Activated CD4-positive, CD25-positive, alpha-beta regulatory T cell treated with anti-CD3 and anti-CD28 coated beads, Interleukin-2, amount 50 U/mL, for 24 hours (primary cell): ENCODE results near the gene CASK.

Source experiments
- ATAC-seq, 2 donors: fragments of 150-1000 bp; cut with Tn5 transposase; one replicate each; pipeline ENCODE4 v1.10.0; 2021; ENCODE audit warnings: mild to moderate bottlenecking in 1 of 2, moderate library complexity in 1 of 2

CASK gene

DNA sequence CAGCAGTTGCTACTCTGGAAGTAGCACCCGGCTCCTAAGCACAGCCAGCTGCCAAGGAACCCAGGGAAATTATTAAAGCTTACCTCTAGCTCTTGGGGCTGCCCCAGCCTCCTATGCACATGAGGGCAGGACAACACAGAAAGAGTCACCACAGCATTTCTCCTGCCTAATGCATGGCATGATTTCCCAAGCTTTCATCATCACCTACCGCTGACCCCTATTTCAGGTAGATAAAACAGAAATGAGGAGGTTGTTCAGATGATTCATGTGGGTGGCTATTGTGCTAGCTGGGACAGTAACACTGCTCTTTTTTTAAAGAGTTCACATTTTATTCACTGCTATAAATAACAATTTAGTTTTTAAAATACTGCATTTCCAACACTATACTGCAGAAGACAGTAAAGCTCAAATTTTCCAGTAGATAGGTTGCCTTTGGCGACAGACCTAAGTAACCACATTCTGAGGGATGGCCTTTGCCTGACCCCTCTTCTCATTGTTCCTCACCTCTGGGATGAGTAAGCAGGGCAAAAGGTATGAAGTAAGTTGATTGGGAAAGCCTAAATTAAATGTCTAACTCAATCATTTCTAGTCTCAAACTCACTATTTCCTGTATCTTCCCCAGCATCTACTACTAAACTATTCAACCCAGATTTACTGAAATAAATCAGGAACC, 16.7 kb downstream of the CASK start:
- peak; percentile 77 to 85 for ATAC-seq

DNA sequence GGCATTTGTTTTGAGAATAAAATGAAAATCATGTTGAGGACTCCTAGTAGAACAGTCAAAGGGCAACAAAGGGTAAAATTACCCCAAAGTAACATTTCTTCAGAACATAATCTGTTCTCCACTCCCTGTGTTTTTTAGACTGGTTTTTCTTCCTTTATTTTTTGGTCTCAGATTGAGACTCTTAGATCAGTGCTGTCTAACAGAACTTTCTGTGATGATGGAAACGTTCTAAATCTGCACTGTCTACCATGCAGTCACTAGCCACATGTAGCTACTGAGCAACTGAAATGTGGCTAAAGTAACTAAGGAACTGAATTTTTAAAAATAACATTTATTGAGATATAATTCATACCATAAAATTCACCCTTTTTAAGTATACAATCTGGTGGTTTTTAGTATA, 19.8 kb downstream of the CASK start:
- ATAC-seq = no peak

DNA sequence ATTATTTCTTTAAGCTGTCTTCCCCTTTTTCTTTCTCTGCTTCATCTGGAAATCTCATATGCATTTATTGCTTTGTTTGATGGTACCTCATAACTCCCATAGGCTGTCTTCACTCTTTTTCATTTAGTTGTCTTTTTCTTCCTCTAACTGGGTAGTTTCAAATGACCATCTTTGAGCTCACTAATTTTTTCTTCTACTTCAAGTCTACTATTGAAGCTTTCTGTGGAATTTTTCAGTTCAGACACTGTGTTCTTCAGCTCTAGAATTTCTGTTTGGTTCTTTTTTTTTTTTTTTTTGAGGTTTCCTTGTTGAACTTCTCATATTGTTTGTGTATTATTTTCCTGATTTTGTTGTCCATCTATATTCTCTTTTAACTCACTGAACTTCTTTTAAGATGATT, 23.0 kb downstream of the CASK start:
- no peak for ATAC-seq

DNA sequence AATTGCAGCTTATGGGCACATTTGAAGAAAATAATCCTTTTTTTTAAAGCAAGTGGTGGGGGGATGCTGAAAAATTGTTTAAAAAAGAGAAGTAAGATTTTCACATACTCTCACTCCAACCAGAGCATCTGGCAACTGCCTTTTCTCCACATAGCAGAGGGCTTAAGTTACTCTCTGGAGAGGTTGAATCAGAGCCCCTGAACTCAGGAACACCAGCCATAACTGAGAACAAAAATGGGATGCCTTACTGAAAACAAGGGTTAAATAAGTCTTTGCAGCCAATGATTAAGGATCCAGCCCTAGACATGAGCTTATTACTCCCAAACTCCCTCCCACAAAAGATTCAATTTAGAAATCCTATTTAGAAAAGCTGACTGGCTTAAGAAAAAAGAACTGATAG, 27.5 kb downstream of the CASK start:
- no peak for ATAC-seq

DNA sequence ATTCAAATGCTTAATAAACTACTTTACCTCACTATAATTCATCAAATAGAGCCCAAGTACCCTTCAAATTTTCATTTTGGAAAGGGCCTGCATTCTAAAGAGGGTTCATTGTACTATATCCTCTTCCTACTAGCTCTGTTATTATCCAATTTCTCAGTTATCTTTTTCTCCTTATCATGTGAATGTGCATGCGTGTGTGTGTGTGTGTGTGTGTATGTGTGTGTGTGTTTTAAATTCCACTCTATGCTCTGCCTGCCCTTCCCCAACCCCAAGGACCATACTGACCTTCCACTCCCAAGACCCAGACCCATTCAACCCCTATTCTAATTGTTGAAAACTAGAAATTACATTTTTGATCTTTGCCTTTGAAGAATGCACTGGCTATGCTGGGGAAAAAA, 33.3 kb downstream of the CASK start:
- no peak for ATAC-seq

DNA sequence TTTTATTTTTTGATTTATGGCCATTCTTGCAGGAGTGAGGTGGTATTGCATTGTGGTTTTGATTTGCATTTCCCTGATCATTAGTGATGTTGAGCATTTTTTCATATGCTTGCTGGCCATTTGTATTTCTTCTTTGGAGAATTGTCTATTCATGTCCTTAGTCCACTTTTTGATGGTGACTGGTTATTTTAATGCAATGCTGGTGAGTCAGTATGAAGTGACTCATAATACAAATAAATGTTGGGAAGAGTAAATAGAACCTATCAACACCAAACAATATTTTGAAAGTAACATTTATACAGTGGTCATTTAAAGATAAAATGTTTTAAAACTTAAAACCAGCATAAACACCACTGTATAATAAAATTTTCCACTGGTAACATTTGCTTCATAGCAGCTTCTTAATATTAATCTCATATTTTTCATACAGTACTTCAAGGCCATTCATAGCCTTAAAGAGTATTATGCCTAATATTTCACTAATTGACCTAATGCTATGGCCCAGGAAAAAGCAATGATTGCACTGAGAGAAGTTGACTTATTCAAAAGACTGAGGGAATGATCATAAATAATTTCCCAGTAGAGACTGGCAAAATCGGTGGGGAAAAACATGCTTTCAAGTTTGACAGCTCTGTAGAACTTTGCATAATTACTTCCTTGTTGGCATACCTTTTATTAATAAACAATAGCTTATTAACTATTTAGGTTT, 33.9 kb downstream of the CASK start:
- ATAC-seq = no peak

DNA sequence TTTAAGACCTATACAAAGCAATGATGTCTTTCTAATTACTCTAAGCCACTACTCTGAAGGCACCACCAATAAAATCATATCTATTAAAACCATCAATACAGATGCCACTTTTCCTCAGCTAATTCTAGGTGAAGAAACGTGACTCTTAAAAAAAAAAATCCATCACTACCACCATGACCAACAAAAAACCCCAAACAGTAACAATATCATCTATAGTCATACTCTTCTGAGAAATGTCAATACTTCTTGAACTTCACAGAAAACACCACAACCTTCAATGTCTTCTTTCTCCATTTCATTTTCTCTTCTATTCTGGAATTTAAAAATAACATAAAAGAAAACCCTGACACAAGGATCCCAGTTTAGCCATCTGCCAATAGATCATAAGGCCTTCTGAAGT, 35.7 kb downstream of the CASK start:
- ATAC-seq = peak; percentile 76 to 79

DNA sequence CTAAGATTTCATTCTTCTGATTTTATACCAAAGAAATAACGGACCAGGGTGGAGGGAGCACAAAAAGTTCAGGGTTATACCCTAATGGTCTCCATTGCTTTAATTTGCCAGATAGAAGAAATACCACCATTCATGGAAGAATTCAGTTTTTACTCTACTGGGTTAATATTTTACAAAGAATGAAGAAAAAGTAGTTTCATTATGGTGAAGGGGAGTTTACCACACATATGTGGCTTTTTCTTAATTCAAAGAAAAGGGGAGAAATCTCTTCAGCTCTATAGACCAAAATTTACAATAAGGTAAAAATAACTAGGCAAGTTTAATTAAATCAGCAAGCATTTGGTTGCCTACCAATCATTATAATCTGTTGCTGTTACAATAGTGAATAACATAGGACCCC, 37.6 kb downstream of the CASK start:
- ATAC-seq = no peak

DNA sequence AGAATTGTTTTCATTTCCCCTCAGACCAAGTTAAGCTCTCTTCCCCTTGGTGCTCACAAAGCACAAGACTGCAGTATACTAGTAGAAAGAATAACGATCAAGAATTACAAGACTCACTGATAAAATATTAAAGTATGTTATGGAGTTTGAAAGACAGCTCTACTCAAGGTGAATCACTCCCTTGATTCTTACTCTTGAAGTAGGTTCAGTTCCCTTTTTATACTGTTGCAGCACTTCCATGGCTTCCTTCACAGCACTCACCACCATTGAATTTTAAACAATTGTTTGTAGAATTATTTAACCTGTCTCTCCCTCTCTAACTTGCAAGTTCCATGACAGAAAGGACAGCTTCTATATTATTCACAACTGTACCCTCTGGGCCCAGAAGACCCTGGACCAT, 42.2 kb downstream of the CASK start:
- ATAC-seq = no peak

DNA sequence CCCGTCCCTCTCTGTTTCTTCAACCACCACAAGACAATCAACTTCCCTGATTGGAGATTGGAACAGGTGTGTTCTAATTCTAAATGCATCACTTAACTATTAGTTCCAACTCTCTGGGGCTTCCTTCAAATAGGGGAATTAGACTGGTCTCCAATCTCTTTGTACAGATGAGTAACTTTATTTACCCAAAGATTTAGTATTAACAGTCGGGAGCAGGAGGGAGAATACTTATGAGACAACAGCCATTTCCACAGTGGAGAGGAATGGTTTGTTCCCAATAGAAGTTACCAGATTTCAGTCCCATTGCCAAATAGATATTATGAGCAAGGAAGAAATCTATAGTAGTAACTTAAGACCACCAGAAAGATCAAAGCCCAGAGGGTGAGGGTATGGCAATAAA, 46.2 kb downstream of the CASK start:
- no peak for ATAC-seq

DNA sequence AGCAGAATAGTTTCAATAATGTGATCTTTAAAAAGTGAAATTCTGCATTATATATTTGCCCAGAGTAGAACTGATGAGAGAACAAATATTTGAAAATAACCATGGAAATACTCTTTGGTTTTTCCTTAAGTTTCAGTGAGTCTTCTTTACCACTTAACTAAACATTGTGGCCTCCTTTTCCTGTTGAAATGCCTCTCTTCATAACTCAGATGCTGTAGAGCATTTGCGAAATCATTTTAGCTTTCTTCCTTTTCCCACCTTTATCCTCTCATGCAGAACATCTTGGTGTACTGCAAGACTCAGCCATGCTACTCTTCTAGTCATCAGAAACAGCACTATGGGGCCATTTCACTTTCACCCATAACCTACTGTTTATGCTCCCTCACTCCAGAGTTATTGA, 48.2 kb downstream of the CASK start:
- ATAC-seq = no peak

DNA sequence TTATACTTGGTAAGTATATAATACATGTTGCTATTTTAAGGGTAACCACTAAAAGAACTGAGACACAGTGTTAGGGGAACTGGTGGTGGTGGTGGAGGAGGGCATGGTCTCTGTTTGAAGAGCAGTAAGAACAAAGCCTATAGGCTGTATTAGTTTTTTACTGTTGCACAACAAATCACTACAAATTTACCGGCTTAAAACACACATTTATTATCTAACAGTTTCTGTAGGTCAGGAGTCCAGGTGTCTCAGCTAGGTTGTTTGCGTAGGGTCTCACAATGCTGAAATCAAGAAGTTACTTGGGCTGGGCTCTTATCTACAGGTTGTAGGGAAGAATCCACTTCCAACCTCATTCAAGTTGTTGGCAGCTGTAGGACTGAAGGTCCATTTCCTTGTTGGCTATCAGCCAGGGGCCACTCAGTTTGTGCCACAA, 52.6 kb downstream of the CASK start:
- ATAC-seq = peak in 1 of 2 donors; percentile 45

DNA sequence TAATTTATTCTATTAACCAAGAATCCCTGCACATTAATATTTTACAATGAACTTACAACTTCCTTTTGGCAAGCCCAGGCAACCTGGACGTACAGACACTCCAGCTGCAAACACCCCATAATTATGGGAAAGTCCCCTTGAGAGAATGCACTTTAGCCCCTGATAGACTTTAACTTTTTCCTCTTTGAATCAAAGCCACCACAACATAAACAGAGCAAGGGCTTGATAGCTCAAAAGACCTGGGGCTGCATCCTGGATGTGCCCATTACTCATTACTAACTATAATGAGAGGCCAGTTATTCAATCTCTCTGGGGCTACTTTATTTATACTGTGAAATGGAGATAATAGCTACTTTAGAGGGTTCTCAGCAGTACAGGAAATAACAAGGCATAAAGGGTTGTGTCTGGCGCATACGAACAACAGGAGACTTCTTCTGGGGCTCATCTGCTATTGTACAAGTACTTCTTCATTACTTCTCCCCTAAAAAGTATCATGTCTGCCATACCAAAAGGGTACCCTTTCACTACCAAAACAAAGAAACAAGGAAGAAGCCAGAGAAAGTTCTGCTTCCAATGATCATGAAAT, 54.9 kb downstream of the CASK start:
- ATAC-seq = no peak

DNA sequence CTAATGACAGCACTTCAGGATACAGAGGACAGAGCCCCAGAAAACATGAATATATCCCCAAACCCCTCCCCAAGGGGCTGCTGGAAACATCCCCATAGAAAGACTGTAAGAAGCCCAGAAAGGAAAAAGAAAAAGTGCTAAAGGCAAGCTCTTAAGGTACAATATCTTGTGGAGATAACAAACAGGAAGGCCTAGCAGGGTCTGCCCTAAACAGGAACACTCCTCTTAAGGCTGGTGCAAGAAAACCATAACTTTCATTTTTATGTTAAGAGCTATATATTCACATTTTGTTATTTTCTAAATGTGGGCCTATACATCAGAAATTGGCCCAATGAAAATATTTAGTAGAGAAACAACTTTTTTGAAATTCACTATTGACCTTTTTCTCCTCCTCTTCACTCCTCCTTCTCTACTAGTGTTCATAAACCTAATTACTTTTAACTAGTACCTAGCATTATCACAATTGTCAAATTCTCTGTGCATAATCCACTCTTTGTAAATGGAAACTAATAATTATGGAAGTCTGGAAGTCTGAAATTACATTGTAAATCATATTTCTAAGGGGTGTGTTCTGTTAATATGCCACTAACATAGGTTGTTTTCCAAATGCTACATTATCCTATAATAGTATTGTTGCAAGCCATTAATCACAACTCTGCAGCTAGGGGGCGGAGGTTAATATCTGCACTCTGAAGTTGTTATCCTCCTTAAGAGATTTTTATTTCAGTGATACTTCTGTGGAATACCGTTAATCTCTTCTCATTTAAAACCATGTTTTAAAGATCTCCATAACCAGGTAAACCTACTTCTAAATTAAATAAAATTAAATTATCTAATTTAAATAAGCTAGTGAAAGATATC, 59.8 kb downstream of the CASK start:
- no peak for ATAC-seq

DNA sequence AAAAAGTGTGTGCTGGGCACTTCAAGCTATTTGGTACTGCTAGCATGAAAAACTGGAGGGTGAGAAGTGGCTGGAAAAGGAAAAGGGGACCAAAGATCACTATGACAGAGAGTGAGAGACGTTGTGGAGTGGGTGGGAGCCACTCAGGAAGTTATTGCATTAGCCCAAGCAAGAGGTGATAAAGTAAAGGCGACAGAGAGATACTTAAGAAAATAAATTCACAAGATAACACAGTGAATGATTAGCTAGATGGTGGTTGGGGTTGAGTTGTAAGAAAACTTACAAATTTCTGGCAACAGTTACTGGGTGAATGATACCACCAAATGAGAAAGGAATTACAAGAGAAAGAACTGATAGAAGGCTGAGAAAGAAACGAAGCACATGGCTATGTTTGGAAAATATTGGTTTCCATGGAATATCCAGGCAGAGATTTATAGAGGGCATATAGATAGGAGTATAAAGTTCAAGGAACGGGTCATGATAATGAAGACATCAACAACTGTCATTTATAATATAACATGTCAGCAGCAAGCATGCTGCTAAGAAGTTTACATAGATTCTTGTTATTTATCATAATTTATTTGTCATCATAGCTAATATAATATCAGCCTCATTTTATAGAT, 60.7 kb downstream of the CASK start:
- no peak for ATAC-seq

DNA sequence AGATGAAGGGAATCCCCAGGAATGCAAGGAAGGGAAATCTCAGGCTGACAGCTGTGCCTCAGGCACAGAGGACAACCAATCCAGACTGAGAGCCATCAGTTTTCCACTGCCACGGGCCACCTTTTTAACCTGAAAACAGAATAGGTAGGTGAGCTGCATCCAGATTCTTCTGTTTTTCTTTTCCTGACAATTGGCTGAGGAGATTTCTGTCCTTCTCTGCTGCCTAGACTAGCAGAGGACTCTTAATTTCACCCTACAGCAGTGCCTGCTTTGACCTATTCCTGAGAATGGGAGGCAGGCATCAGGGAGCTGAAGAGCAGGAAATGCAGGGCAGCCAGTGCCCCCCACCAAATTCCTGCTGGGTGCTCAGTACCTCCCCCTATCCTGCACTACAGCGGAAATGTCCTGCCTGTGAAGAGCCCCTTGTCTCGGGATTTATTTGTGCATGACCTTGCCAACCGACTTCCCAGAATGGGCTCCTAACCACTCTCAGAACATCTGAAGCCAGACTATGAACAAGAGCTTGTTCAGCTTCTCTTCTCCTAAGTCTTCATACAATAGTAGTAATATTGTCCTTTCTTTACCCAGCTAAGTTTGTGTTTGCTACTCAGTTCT, 65.1 kb downstream of the CASK start:
- ATAC-seq = no peak

DNA sequence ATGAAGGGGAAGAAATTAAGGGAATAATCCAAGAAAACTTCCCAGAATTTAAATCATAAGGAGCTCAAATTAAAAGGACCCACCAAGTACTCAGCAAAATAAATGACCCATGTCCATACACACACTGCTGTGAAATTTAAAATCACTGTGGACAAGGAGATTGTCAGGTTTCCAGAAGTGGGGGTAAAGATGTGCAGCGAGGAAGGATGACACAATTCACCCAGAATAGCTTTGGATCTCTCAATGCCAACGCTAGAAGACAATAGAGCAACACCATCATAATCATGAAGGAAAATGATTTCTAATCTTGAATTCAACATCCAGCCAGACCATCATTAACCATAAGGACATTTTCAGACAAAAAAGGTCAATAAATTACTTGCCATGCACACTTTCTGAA, 65.7 kb downstream of the CASK start:
- no peak for ATAC-seq

DNA sequence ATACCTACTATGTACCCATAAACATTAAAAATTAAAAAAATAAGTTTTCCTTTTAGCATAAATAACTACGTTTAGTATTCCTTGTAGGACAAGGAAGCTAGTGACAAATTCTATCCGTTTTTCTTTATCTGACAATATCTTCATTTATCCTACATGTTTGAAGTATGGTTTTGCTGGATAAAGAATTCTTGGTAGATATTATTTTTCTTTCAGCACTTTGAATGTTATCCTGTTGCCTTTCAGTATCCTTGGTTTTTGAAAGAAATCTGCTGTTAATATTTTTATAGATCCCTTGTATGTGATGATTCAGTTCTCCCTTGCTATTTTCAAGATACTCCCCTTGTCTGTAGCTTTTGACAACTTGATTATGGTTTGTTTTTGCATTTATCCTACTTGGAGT, 76.6 kb downstream of the CASK start:
- no peak for ATAC-seq

DNA sequence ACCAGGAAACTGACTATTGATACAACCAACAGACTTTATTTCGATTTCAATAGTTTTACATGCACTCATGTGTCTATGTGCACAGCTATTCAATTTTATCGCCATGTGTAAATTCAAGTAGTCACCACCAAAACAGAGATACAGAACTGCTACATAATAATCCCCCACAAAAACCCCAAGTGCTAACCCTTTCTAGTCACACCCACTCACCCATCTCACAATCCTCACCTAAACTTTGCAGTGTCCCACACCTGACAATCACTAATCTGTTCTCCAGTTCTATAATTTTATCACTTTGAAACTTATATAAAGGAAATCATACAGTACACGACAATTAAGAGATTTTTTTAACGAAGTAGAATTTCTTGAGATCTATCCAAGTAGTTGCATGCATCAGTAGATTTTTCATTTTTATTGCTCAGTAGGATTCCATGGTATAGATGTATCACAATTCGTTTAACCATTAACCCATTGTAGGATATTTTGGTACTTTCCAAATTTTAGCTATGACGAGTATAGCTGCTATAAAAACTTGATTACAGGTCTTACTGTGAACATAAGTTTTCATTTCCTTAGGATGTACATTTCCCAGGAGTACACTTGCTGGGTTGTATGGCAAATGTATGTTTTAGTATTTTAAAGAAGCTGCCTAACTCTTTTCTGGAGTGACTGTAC, 85.9 kb downstream of the CASK start:
- ATAC-seq = peak; percentile 9 to 49

DNA sequence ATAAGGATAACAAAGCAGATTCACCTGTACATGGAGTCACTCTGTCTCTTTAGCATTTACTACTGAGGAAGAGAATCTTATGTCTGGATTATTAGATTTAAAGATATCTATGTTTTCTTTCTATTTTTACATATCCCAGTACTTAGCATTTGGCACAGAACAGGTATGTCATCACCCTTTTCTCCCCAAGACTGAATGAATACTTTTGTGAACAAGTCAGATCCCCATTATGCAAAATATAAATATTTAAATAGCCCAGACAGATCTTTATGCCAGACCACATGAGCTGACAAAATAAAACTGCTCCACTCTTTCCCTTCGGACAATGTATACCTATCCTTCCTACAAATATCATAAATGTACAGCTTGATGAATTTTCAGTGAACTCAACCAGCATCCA, 94.5 kb downstream of the CASK start:
- ATAC-seq = no peak

DNA sequence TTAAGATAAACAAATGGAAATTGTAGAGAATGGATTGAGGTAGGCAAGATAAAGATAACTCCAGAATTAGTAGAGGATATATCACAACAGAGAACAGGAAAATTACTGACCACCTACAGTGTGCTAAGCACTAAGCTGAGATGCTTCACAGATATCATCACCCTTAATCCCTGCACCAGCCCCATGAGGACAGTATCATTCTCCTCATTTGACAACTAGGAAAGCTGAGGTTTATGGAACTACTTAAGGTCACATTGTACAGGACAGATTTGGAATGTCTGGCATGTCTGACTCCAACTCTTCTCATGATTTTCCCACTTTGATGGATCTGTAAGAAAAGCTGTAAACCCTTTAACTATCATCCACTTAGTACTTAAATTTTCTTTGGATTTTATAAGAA, 95.5 kb downstream of the CASK start:
- ATAC-seq = no peak

DNA sequence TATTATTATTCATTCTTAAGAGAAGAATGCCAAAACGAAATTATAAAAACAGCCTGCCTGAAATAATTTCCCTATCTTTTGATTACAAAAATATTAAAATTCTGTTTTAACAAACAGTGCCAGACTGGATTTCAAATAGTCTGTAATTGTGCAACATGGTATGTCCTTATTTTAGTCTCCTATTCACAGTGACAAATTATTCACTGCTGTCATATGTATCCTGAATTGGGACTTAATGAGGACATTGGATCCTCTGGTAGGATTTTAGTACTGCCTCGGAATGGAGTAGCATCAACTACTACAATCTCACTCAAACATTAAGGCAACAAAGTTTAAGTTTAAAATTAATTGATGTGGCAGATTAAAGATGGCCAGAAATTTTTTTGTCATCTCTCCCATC, 97.6 kb downstream of the CASK start:
- no peak for ATAC-seq
